ENCODE results near the gene CTSA. TPM values are rescaled to one million over a fixed set of nuclear protein-coding genes. Genes with fewer than 3 reads are reported as not detected.

Gene CTSA
- total and polyA plus RNA-seq, 5 donors: 102 to 134 (median 114) TPM

DNA sequence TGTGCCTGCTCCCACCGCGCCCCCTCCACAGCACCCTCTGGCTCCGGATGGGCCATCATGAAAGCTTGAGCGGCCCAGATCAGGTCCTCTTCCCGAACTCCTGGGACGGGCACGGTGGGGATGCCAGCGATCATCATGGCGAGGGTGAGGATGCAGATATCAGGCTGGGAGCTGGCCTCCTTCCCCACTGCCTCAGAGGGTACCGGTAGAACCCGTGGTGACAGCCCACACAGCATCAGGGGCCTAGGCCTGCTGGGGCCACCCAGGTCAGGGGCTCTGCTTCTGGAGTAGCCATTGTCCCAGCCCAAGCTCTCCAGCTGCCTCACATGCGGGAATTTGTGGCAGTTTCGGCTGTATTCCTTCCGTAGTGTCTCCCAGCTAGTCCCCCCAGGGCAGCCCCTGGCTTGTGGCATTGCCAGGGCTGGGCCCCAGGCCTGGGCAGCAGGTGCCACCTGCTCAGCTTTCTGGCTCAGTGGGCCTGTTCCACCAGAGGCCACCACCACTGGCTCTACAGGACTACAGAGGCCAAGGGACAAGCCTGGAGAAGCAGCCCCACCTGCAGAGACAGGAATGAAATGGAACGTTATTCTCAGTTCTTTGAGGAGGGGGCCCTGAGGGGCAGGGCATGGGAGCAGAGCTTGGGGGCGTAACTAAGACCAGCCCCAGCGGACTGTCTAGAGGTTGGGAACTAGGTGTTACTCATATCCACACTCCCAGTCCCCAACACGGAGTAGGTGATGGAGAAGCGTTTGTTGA lies 4.4 kb upstream of the CTSA start:
- H3K27me3 ChIP-seq (ENCODE audit: control insufficient read depth, insufficient read depth): no peaks in the 10 kb centered on the region
- 89% methylated on average over 19 of the region's 19 CpGs for WGBS
- H3K9me3 ChIP-seq (ENCODE audit: control insufficient read depth, low read length): no peaks in the 10 kb centered on the region
- DNase-seq (peak in 1 of 3 donors; percentile 48), ATAC-seq (no peak)
- no peak overlapping the region for H3K27ac ChIP-seq (ENCODE audit: low read length)
- H3K4me1 ChIP-seq (ENCODE audit: control insufficient read depth, insufficient read depth, low read length): no peaks in the 10 kb centered on the region
- intact Hi-C loops (cut with DNase I): no loop called here
- H3K4me3 ChIP-seq (ENCODE audit: low read length): no peak overlapping the region

DNA sequence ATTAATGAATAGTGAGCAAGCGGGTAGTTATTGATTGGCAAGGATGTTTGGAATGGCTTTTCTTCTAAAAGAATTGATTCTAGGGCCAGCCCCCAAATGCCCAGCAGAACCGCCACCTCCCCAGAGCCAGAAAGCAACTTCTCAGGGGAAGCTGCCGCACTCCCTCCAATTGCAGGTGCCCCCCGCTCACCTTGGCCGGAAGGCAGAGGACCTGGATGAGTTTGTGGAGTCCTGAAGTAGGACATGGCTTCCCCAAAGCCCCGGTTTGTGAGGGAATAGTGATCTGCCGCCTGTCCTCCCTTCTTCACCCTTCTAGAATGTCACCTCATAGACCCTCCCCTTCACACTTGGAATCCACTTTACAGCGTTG lies 3.8 kb upstream of the CTSA start, which contains the start of gene SPATA25:
SPATA25 (minus strand) TSS at position 277 of the 370 bp plus-strand sequence; CDS start at position 245, 32 bp downstream.
- ATAC-seq (no peak), DNase-seq (no peak)
- intact Hi-C loops (cut with DNase I): no loop called here
- 87% methylated on average over 8 of the region's 8 CpGs for WGBS
- Histone ChIP-seq H3K9me3 (ENCODE audit: control insufficient read depth, low read length) (no peaks in the 10 kb centered on the region), H3K4me3 (ENCODE audit: low read length) (no peak within 1 kb of the TSS), H3K27ac (ENCODE audit: low read length) (no peak within 1 kb of the TSS), H3K27me3 (ENCODE audit: control insufficient read depth, insufficient read depth) (no peaks in the 10 kb centered on the region), H3K4me1 (ENCODE audit: control insufficient read depth, insufficient read depth, low read length) (no peaks in the 10 kb centered on the region)

DNA sequence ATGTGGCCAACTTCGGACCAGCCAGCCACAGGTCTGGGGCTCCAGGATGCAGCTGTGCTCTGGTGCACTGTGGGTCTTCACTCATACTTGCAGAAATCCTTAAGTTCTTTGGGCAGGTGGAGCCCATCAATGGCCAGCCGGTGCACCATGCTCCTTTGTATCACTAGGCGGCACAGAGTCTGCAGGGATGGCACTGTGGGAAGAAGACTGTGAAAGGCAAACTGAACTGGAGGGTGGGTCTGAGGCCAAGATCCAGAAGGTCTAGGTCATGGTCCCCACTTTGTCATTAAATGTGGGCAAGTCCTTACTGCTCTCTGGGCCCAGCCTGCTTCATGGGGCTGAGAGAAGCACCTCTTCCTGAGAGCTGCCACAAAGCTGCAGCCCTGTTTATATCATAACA lies 2.5 kb upstream of the CTSA start:
- no peaks in the 10 kb centered on the region for H3K27me3 ChIP-seq (ENCODE audit: control insufficient read depth, insufficient read depth)
- intact Hi-C loops (cut with DNase I): no loop called here
- no peaks in the 10 kb centered on the region for H3K9me3 ChIP-seq (ENCODE audit: control insufficient read depth, low read length)
- no peak overlapping the region for H3K4me3 ChIP-seq (ENCODE audit: low read length)
- ATAC-seq: no peak
- no peak for DNase-seq
- no peak overlapping the region for H3K27ac ChIP-seq (ENCODE audit: low read length)
- WGBS: 84% methylated on average over 3 of the region's 3 CpGs
- no peaks in the 10 kb centered on the region for H3K4me1 ChIP-seq (ENCODE audit: control insufficient read depth, insufficient read depth, low read length)

DNA sequence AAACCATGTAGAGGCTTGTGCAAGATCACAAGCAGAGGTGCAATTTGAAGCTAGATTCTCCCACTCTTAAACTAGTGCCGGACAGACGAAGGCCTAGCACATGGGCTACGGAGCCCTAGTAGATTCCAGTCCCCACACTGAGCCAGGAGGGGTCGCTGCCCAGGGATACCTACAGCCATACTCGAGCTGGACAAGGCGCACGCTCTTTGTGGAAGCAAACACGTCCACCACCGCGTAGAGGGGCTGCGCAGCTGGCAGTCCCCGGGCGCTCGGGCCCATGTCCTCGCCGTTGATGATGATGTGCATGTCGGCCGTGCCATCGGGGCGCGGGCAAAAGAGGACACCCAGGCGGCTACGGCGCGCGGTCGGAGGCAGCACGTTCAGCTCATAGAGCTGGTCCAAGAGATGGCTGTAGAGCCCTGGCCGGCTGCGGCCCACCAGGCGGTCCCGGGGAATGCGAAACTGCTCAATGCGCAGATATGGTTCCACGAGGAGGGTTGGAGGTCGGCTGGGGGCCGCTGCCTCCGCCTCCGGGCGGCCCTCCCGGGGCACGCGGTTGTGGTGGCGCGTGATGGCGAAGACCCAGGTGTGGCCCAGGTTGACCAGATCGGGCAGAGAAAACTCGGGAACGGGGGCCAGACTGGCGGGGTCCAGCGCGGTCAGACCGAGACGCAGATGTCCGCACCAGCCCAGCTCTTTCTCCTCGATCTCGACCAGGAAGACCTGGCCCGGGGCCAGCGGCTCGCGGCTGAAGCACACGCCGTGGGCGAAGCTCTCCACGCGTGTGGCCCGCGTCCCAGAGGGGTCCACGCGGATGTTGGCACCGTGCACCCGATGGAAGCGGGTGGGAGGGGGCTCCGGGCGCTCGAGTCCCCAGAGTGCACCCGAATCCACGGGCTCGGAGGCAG lies 804 bp upstream of the CTSA start:
- no peaks in the 10 kb centered on the region for H3K4me1 ChIP-seq (ENCODE audit: control insufficient read depth, insufficient read depth, low read length)
- intact Hi-C loops (cut with DNase I): loop anchor here in 2 of 4 donors (2.0 to 10.0 kb wide), 3 partner anchors 44 to 74 kb away; partner anchors contain the start of gene PCIF1 (in 1 of the 2)
- no peaks in the 10 kb centered on the region for H3K27me3 ChIP-seq (ENCODE audit: control insufficient read depth, insufficient read depth)
- peak overlapping the region; percentile 67 for H3K4me3 ChIP-seq (ENCODE audit: low read length)
- under 1% methylated on average over 79 of the region's 79 CpGs for WGBS
- DNase-seq (peak; percentile 86 to 95 (median 93)), ATAC-seq (peak; percentile 87 to 88)
- no peaks in the 10 kb centered on the region for H3K9me3 ChIP-seq (ENCODE audit: control insufficient read depth, low read length)
- peak overlapping the region; percentile 53 for H3K27ac ChIP-seq (ENCODE audit: low read length)

DNA sequence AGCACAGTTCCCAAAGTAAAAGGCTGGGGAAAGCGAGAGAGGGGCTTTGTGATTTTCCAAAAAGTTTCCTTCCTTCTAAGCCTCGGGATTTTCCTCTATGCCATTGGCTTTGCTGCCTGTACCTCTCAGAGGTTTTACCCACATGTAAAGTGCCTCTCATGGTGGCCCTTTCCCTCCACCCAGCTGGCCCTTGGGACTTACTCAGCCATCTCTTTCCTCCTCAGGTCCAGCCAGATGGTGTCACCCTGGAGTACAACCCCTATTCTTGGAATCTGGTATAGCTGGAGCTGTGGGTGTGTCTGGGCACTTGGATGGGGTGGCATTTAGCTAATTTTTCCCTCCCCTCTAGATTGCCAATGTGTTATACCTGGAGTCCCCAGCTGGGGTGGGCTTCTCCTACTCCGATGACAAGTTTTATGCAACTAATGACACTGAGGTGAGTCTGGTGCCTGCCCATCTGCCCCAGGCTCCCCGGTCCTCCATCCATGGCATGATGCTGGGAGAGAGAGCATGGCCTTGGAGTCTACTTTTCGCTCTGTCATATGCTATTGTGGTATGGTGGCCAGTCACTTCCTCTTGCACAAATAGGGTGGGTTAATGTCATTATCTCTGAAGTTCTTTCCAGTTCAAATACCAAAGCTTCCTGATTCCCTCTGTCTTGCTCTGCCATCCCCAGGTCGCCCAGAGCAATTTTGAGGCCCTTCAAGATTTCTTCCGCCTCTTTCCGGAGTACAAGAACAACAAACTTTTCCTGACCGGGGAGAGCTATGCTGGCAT lies 1.1 kb downstream of the CTSA start:
- H3K4me1 ChIP-seq (ENCODE audit: control insufficient read depth, insufficient read depth, low read length): no peaks in the 10 kb centered on the region
- 79% methylated on average over 9 of the region's 9 CpGs for whole genome bisulfite sequencing
- peak overlapping the region; percentile 67 for H3K4me3 ChIP-seq (ENCODE audit: low read length)
- ATAC-seq (no peak), DNase-seq (no peak)
- intact Hi-C loops (cut with DNase I): loop anchor here in 2 of 4 donors (10.0 kb wide), 2 partner anchors 63 to 73 kb away; no protein-coding TSS in a partner anchor
- no peak overlapping the region for H3K27ac ChIP-seq (ENCODE audit: low read length)
- no peaks in the 10 kb centered on the region for H3K27me3 ChIP-seq (ENCODE audit: control insufficient read depth, insufficient read depth)
- H3K9me3 ChIP-seq (ENCODE audit: control insufficient read depth, low read length): no peaks in the 10 kb centered on the region

DNA sequence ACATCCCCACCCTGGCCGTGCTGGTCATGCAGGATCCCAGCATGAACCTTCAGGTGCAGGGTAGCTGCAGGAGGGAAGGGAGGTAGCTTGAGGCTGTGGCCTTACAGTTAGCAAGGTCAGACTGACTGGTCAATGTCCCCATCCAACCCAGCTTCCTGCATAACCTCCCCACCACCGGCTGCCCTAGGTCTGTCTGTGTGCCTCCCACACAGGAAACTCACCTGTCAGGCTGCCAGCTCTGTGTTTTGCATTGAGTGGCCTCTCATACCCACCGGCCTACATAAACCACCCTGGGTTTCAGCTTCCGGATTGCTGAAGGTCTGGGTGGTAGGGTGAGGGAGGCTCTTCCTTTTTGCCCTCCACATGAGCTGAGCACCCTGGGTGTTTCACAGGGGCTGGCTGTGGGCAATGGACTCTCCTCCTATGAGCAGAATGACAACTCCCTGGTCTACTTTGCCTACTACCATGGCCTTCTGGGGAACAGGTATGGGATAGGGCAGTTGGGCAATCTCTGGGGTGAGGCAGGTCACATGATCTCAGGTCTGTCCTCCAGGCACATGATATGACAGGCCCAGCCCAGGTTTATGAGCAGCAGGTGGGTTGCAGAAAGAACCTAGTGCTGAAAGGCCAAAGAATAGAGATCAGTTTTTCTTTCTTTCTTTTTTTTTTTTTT lies 1.8 kb downstream of the CTSA start:
- WGBS: 65% methylated on average over 4 of the region's 4 CpGs
- Histone ChIP-seq H3K27me3 (ENCODE audit: control insufficient read depth, insufficient read depth) (no peaks in the 10 kb centered on the region), H3K27ac (ENCODE audit: low read length) (no peak overlapping the region), H3K4me1 (ENCODE audit: control insufficient read depth, insufficient read depth, low read length) (no peaks in the 10 kb centered on the region), H3K9me3 (ENCODE audit: control insufficient read depth, low read length) (no peaks in the 10 kb centered on the region), H3K4me3 (ENCODE audit: low read length) (no peak overlapping the region)
- ATAC-seq (no peak), DNase-seq (no peak)
- intact Hi-C loops (cut with DNase I): loop anchor here in 2 of 4 donors (10.0 kb wide), 2 partner anchors 62 to 72 kb away; no protein-coding TSS in a partner anchor

DNA sequence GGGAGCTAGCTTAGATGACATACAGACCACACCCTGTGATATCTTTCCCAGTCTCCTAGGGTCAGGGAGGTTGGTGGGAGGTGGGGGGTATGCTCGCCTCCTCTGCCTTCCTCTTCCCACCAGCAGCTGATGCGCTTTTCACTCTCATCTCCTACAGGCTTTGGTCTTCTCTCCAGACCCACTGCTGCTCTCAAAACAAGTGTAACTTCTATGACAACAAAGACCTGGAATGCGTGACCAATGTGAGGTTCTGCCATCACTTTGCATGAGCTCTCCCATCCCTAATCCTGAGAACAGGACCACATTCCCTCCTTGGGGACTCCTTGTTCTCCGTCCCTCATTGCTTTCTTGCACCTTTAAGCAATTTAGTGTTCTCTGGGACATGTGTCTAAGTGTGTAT lies 2.7 kb downstream of the CTSA start:
- H3K27ac ChIP-seq (ENCODE audit: low read length): no peak overlapping the region
- H3K9me3 ChIP-seq (ENCODE audit: control insufficient read depth, low read length): no peaks in the 10 kb centered on the region
- H3K27me3 ChIP-seq (ENCODE audit: control insufficient read depth, insufficient read depth): no peaks in the 10 kb centered on the region
- DNase-seq (no peak), ATAC-seq (no peak)
- no peak overlapping the region for H3K4me3 ChIP-seq (ENCODE audit: low read length)
- H3K4me1 ChIP-seq (ENCODE audit: control insufficient read depth, insufficient read depth, low read length): no peaks in the 10 kb centered on the region
- intact Hi-C loops (cut with DNase I): loop anchor here in 2 of 4 donors (10.0 kb wide), 2 partner anchors 61 to 71 kb away; no protein-coding TSS in a partner anchor
- 92% methylated on average over 4 of the region's 4 CpGs for WGBS

DNA sequence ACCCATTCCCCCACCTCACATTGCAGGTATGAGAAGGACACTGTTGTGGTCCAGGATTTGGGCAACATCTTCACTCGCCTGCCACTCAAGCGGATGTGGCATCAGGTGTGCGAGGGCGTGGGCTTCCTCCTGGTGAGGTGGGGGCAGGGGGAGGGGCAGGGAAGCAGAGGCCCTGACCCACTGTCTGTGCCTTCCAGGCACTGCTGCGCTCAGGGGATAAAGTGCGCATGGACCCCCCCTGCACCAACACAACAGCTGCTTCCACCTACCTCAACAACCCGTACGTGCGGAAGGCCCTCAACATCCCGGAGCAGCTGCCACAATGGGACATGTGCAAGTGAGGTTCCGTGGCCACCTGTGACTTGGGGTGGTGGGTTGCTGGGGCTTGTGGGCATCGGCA lies 3.7 kb downstream of the CTSA start:
- ATAC-seq (no peak), DNase-seq (peak in 1 of 3 donors; percentile 54)
- no peak overlapping the region for H3K27ac ChIP-seq (ENCODE audit: low read length)
- 84% methylated on average over 12 of the region's 12 CpGs for WGBS
- no peaks in the 10 kb centered on the region for H3K9me3 ChIP-seq (ENCODE audit: control insufficient read depth, low read length)
- no peak overlapping the region for H3K4me3 ChIP-seq (ENCODE audit: low read length)
- intact Hi-C loops (cut with DNase I): loop anchor here in 2 of 4 donors (10.0 kb wide), 2 partner anchors 60 to 70 kb away; no protein-coding TSS in a partner anchor
- H3K27me3 ChIP-seq (ENCODE audit: control insufficient read depth, insufficient read depth): no peaks in the 10 kb centered on the region
- H3K4me1 ChIP-seq (ENCODE audit: control insufficient read depth, insufficient read depth, low read length): no peaks in the 10 kb centered on the region

DNA sequence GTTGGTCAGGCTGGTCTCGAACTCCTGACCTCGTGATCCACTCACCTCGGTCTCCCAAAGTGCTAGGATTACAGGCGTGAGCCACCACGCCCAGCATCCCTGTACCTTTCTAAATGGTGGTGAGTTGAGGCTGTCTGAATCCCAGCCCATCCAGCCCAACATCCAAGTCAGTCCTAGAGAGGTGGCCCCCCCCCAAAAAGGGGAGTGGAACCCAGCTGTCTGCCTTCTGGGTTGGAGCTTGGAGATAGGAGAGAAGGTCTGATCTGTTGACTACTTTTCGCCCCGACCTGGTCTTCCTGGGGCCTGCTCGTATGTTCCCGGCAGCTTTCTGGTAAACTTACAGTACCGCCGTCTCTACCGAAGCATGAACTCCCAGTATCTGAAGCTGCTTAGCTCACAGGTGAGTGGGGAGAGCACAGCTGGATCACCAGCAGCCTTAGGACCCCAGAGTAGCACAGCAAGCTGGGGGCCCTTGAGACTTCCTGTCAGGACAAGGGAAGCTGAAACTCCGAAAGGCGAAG lies 5.6 kb downstream of the CTSA start:
- ATAC-seq (no peak), DNase-seq (peak in 1 of 3 donors; percentile 36)
- Histone ChIP-seq H3K27ac (ENCODE audit: low read length) (no peak overlapping the region), H3K4me3 (ENCODE audit: low read length) (no peak overlapping the region), H3K27me3 (ENCODE audit: control insufficient read depth, insufficient read depth) (no peaks in the 10 kb centered on the region), H3K9me3 (ENCODE audit: control insufficient read depth, low read length) (no peaks in the 10 kb centered on the region), H3K4me1 (ENCODE audit: control insufficient read depth, insufficient read depth, low read length) (no peaks in the 10 kb centered on the region)
- intact Hi-C loops (cut with DNase I): loop anchor here in 2 of 4 donors (10.0 kb wide), 2 partner anchors 58 to 68 kb away; no protein-coding TSS in a partner anchor
- 92% methylated on average over 14 of the region's 14 CpGs for WGBS

DNA sequence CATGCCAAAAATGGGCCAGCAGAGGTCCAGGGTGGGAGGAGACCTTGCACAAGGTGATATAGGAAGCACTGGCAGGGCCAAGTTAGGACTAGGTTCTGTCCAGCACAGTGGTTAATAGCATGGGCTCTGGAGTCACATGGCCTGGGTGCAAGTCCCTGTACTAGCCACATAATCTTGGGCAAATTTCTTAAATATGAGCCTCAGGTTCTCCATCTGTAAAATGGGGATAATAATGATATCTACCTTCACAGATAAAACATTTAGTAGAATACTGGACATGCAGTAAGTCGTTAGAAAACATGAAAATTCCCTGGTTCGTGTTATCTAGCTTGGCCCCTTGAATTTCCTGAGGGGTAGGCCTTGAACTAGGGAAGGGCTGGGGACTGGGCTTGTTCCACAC lies 6.2 kb downstream of the CTSA start:
- no peak for ATAC-seq
- WGBS: 76% methylated on average over 2 of the region's 2 CpGs
- Histone ChIP-seq H3K4me1 (ENCODE audit: control insufficient read depth, insufficient read depth, low read length) (no peaks in the 10 kb centered on the region), H3K27ac (ENCODE audit: low read length) (no peak overlapping the region), H3K27me3 (ENCODE audit: control insufficient read depth, insufficient read depth) (no peaks in the 10 kb centered on the region), H3K4me3 (ENCODE audit: low read length) (no peak overlapping the region), H3K9me3 (ENCODE audit: control insufficient read depth, low read length) (no peaks in the 10 kb centered on the region)
- intact Hi-C loops (cut with DNase I): loop anchor here in 2 of 4 donors (10.0 kb wide), 2 partner anchors 58 to 68 kb away; no protein-coding TSS in a partner anchor
- no peak for DNase-seq
